GM18861 (cell line): ENCODE data around the gene PHACTR1.

ENCODE experiments used
- ATAC-seq: cut with Tn5 transposase; IDR thresholded peaks from one replicate; pipeline ENCODE4 v1.9.1; 2021; ENCODE audit not compliant: unreplicated experiment

PHACTR1 gene

DNA sequence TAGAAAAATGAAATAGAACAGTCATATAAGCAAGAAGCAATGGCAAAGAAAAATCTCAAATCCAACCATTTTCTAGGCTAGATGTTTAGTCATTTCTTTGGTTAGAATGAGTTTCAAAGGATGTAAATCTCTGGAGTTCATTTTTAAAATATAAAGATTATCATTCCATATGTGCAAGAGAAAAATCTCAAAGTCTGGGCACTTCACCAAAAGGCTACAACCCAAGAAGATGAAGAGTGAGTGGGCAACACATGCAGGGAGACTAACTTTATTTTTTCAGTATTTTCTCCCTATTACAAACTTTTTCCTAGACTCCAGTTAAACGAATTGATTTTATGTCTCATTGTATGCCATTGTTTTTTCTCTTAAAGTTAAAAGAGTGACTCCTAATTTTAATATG, 83.6 kb downstream of the PHACTR1 start:
- ATAC-seq, result no peak

DNA sequence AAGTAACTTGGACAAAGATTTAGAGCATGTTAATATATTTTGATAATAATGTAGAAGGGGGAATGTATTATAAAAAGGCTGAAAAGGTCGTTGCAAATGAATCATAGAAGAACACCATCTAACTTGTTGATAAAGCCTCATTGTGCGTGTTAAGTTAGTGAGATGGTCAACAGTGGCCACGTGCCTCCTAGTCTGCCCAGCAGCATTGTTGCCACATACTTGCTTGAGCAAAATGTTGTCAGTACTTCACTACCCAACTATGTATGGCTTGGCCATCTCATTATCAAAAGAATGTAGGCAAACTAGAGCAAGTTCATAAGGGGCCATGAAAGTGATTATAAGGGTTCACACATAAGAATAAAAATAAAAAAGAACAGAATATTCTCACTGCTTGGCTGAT, 84.6 kb downstream of the PHACTR1 start:
- ATAC-seq, result no peak

DNA sequence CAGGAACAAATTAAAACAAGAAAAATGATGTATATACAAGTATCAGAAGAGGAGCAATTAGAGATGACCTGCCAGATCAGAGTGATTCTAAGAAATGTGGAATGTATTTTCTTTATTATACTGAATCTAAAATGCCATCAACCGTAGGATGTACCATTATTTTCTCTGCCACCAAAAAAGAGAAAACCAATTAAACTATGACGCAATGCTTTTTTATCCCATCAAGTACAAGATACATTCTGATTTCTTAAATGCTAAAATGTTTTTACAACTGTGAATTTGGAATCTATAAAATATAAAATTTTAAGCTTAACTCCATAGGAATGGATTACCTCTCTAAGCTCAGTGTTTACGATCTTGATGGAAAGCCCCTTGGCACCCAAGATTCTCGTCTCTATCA, 85.9 kb downstream of the PHACTR1 start:
- ATAC-seq, result no peak

DNA sequence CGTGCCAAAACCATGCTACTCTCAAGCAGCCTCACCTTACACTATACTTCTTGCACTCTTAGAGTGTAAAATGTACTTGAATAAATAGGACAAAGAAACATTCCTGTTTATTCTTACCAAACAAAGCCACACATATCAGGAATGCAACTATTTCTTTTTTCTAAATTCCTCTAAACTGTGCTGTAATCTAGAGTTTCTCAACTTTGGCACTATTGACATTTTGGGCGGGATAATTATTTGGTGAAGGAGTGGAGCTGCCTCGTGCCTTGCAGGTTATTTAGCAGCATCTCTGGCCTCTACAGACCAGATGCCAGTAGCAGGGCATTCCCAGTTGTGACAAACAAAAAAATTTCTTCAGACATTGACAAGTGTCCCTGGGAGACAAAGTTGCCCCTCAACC, 86.9 kb downstream of the PHACTR1 start:
- ATAC-seq, result no peak

DNA sequence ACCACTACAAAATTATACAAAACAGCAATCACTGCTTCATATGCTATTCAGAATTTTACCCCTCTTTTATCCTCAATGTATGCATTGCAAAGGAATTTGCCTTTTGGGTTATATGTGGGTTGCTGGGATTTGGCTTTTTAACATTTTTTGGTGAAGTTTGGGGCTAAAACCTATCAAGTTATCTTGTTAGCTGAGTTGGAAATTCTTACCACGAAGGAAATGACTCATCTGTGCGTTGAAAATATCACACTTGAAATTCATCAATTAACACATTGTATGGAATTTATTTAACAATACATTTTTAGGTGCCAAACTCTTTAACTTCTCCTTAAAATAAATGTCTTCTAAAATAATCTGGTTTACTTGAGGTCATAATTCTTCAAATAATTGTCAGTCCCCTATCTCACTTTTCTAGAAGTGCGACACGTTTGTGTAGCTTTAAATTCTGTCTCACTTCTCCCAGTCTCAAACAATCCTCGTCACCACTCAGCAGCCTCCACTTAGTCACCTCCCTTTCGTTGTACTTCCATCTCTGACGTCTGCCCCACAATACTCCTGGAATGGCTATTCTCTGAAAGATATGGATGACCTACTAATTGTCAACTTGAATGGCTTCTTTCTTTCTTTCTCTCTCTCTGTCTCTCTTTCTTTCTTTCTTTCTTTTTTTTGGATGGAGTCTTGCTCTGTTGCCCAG, 88.5 kb downstream of the PHACTR1 start:
- ATAC-seq, result no peak

DNA sequence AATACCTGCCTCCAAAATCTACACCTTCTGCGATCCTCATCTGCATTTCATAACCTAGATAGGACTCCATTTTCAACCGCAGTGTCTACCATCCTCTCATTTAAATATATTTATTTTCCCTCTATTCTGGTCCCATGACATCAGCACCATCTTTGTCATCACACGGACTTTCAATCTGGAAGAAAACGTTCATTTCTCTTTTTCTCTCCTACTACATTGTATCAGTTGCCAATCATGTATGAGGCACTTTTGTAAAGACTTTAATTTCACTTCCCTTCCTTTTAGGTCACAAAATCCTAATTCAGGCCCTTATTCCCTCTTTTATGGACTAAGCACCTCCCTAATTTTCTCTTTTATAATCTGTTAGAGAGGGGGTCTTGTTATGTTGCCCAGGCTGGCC, 89.6 kb downstream of the PHACTR1 start:
- no peak for ATAC-seq

DNA sequence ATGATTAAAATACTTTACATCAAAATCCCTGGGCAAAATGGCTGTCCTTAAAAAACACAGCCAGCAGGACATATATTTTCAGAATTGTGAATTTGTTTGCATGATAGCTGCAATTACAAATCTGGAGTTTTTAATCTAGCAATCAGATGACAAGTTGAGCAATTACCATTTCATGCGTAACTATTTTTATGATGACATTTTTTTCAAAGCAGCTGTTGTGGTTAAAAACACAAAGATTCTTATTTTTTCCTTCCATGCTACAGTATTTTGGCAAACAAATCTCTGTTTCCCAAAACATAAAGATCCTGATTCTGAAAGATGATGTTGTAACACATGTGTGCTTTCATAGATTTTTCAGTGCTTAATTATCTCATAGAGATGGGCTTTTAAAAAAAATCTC, 90.2 kb downstream of the PHACTR1 start:
- no peak for ATAC-seq

DNA sequence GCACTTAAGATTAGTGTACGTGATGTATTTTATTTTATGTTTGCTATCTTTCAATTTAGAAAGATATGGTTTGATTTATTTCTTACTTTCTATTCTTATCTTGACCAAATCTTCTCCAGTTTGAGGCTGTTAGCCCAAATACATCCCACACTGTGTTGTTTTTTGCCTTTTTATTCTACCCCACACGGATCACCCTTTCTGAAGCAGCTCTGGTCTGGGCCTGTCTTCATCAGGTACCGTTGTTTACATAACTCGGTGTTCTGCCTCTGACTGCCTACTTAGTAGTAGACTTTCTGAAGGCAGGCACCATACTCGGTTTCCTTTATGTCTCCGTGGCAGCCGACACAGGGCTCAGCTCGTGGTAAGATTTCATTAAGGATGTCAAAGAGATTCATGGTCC, 95.0 kb downstream of the PHACTR1 start:
- no peak for ATAC-seq

DNA sequence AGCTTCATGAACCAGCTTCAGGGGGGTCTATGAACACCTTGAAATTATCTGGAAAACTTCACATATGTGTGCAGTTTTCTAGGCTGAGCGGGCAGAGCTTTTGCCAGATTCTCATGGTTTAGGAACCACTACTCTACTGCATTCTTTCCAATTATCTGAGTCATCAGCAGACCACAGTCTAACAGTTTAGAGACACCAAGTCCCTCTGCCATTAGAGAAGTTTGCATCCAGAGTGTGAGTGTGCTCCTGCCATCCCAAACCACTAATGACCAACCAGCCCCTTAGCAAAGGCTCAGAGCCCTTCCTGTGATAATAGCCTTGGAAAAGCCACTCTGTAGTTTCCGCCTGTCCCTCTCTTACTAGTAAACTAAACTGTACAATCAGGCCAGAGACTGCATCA, 96.8 kb downstream of the PHACTR1 start:
- no peak for ATAC-seq

DNA sequence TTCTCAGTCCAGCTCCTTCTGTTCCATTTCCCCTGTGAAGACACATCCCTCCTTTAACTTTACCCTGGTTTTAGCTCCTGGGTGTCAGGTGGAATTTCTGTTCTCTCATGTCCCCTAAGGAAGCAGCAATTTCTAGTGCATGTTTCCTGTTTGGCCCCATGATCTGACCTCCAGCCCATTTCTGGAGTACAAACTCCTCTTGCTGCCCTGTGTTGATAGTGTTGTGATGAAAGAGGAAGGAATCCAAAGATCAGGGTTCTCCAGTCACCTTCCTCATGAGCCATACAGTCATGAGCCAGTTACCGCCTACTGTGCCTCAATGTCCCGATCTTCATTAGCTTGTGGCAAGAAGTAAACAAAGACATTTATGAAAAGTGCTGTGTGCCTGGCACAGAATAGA, 97.4 kb downstream of the PHACTR1 start:
- ATAC-seq, result no peak

DNA sequence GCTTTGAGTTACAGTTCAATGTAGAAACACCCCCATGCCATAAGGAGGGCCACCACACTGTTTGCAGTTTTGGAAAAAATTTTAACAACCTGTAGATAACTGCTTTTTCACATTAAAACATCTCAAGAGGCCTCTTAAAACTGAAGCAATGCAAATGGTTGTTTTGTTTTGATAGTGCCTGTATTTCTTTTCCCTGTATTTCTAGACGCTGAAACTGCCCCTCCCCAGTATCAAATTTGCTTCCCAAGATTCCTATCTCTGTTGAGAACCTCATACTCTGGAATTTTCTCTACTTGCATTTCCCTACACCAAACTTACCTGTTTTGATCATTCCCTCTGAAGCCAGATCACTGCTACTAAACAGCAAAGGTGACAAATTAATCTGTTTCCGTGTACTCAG, 98.5 kb downstream of the PHACTR1 start:
- ATAC-seq, result no peak

DNA sequence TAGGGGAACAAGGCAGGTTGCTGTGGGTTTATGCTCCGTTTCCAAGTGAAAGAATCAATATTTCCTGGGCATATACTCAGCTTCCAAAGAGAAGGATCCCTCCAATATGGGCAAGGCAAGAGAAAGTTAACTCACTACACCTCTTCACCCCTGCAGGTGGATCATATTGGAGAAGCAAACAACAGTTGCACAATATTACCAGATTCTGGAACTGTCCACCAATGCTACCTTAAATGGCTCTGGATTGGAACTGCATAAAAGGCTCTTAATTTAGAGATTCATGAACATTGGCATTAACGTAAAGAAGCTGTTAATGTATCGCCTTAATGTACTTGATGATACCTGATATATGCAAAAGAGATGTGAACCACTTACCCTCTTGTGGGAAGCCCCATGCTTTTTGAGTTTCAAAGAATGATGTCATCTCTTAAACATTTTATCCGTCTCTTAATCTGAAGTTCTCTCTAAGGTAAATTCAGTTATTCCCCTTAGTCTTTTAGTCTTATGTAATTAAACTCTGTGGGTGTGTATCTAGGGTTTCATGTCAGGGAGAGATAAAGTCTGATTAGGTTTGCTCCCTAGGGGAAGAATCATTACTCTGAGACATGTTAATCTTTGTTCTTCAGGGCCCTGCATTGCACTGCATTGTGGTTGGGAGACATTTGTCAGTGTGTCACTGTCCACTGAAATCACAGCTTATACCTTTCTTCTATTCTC, 99.5 kb downstream of the PHACTR1 start:
- no peak for ATAC-seq

DNA sequence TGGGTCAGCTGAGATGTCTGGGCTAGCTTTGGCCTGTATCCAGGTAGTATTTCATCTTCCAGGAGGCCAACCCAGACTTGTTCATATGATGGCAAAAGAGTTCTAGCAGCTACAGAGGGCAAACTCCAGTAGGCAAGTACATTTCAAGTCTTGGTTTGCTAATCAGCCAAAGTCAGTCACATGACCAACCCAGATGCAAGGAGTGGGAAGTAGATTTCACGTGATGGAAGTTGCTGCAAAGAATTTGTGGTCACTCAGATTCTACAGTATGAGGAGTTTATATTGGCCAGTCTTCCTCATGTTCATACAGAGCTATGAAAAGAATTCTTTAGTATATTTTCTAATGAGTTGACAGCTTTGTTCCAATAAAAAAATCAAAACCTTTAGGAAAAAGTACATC, 101.8 kb downstream of the PHACTR1 start:
- ATAC-seq, result no peak

DNA sequence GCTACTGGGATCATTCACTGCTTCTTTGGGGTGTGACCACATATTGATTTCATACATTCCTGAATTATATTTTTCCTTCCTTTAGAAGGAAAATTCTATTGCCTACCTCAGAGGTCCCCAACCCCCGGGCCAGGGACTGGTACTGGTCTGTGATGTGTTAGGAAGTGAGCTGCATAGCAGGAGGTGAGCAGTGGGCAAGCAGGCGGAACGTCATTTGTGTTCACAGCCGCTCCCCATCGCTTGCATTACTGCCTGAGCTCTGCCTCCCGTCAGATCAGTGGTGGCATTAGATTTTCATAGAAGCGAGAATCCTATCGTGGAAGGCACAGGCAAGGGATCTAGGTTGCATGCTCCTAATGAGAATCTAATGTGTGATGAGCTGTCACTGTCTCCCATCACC, 107.3 kb downstream of the PHACTR1 start:
- no peak for ATAC-seq

DNA sequence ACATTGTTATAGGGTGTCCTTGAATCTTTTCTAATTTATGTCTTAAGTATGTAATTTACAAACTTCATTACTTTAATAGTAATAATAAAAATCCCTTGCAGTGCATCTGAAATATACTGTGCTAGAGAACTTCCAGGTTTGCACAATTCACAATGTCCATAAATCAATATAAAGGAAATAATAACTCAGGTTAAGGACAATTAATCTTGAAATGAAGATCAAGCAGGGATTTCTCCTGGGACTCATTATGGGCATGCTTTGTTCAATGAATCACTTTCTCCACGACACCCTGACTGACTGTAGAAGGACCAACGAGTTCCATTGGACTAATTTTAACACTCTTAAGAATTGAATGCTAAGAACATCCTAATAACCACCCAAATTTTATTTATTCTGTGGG, 110.0 kb downstream of the PHACTR1 start:
- ATAC-seq, result no peak

DNA sequence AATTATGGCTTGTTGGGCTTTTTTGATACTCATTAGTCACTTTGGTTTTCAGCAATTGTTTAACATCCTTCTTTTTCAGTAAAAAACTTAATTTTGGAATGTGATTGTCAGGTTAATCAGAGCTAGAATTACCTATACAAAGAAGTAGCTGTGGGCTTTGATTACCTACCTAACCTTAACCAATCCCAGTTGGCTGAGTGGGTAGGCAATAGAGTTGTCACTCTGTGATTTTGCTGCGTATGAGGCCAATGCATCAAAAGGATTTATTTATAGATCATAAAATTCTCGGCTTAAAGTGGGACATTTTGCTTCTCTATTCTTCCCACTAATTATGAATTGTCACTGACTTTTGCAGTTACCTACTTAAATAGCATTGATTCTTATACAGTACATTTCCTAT, 111.4 kb downstream of the PHACTR1 start:
- ATAC-seq, result no peak

DNA sequence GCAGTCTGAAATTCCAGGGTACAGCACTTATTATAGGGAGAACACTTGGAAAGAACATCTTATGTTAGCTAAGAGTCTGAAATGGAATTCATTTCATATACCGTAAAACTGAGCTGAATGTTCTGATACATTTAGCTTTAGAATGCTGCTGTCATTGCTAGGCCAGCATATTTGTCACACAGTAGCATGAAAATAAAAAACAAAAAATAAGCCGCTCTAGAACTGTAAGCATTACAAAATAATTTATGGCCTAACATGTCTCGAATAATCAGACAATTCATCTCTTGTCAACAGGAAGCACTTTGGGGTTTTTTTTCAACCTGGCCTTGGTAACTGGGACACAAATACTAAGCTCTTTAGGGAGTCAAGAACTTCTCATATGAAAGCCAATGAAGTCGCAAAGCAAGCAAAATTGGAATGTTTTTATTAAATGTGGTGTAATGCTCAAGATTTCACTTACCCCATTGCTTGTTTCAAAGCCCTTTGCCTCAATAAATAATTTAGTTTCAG, 115.7 kb downstream of the PHACTR1 start:
- ATAC-seq, result no peak

DNA sequence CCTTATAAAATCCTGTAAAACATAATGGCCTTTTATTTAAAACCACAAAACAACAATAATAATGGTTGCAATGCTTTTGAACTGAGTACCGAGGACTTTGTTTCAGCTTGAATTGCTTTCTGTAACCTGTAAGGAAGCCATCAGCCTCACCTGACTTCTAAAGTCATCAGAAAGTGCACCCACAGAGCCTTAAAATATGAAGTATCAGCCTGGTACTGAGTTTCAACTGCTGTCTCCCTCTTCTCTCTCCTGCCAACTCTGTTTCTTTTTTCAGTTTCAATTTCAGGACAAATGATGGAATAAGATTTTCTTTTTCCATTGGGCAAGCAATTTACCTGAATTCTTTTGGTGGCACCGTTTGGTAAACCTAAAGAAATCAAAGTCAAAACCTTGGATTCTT, 119.4 kb downstream of the PHACTR1 start:
- ATAC-seq, result no peak

DNA sequence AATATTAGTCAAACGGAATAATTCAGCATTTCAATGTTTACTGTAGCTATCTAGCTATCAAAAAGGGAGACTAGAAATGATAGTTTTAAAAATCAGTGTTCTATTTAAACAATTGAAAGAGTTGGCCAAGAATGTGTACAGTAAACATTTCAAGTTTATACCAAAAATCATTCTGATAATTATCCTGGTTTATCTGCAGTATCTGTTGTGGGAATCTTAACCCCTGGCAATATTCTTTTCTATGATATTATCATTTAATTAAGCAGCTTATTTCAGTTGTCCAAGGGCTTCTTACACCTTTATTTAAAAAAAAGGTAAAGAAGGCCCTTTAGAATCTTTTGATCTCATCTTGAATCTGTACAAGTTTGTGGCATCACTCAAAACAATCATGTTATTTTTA, 125.1 kb downstream of the PHACTR1 start:
- no peak for ATAC-seq

DNA sequence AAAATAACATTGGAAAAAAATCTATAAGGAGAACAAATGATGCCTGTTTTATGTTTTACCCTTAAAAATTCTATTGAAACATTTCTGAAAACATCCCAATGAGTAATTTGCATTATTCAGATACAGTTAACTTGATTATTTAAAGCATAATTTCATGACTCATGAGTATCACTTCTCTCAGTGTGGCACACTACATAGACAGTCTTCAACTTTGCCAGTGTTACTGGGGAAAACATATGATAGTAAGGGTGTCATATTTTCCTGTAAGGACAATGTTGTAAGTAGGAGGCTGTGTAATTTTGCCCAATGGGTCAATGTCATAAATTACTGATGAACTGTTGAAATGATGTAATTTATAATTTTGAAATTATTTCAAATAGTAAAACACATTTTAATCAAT, 125.5 kb downstream of the PHACTR1 start:
- ATAC-seq, result no peak

DNA sequence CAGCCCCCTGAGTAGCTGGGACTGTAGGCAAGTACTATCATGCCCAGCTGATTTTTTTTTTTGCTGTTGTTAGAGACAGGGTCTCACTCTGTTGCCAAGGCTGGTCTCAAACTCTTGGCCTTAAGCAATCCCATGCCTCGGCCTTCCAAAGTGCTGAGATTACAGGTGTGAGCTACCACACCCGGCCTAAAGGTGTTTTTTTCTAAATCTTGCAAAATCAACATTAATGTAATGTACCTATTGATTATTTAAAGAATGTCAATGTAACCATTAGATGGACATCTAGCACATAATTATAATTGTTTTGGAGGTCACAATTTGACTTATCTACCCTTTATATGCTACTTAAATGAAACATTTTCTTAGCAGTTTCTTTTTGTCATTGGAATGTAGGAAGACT, 126.1 kb downstream of the PHACTR1 start:
- ATAC-seq, result no peak

DNA sequence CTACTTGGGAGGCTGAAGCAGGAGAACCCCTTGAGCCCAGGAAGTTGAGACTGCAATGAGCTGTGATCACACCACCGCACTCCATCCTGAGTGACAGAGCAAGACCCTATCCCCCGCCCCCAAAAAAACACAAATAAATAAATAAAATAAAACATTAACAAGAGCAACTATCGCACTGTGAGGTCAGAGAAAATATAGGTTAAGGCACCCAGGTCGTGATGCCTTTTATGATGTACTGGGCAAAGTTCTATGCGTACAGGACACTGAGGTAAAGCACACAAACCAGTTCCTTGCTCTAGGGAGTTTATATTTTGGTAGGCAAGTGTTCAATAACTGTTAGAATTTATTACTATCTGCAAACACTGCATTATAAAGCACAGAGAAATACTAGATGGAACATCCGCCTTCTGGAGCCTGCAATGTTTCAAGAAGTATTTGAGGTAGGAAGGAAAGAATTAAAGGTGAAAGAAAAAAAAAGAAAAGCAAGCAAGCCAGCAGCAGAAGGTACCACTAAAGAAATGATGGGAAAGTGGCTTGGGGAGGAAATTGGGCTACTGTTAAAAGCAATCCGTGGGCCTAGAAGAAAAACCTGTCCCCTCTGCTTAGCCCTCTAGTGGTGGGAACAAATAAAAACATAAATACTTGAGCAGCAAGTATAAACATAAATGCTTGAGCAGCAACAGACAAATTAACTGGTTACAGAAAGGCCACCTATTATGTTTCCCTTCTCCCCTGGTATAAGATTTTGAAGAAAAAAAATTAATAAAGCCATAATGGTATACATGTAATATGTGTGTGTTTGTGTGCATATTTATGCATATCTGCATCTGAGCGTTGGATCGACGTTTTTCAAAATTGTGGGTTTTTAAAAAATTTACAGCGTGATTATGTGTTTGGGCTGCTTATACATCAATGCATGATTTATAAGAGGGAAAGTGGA, 128.0 kb downstream of the PHACTR1 start:
- ATAC-seq, result no peak
